Liver (tissue), 9 donors: Measurements from ENCODE around the gene PIAS4. TPM values are rescaled to one million over a fixed set of nuclear protein-coding genes. Genes with fewer than 3 reads are reported as not detected.

Source experiments
- DNase-seq: peaks from one replicate; pipeline ENCODE4 v3.0.0-alpha.2; 2017; ENCODE audit warnings: low spot score
- H3K27ac ChIP-seq, 2 donors: one replicate each; pipeline ENCODE4 v1.7.0; 2013; ENCODE audit warnings: inconsistent platforms in 2 of 2, low read length in 2 of 2, control low read depth in 1 of 2, low read depth in 1 of 2, mild to moderate bottlenecking in 1 of 2
- H3K27me3 ChIP-seq, 4 donors: one replicate each; pipeline versions ENCODE4 v1.6.1 to v1.7.0; 2013; ENCODE audit warnings: low read length in 3 of 4, inconsistent platforms in 1 of 4, mild to moderate bottlenecking in 1 of 4, moderate library complexity in 1 of 4; ENCODE audit not compliant: control insufficient read depth in 4 of 4, insufficient read depth in 4 of 4
- H3K36me3 ChIP-seq, 4 donors: one replicate each; pipeline versions ENCODE4 v1.6.1 to v1.7.0; 2013; ENCODE audit warnings: low read length in 3 of 4, mild to moderate bottlenecking in 3 of 4, low read depth in 1 of 4, moderate library complexity in 1 of 4; ENCODE audit not compliant: control insufficient read depth in 4 of 4, insufficient read depth in 3 of 4
- H3K4me1 ChIP-seq, 4 donors: one replicate each; pipeline versions ENCODE4 v1.6.1 to v1.7.0; 2013; ENCODE audit warnings: low read length in 3 of 4, mild to moderate bottlenecking in 3 of 4, moderate library complexity in 1 of 4; ENCODE audit not compliant: control insufficient read depth in 4 of 4, insufficient read depth in 4 of 4
- H3K4me3 ChIP-seq, 3 donors: one replicate each; pipeline versions ENCODE4 v1.6.1 to v1.7.0; 2013; ENCODE audit warnings: low read length in 3 of 3, control low read depth in 1 of 3, low read depth in 1 of 3, mild to moderate bottlenecking in 1 of 3
- H3K9ac ChIP-seq, 2 donors: one replicate each; pipeline ENCODE4 v1.7.0; 2013; ENCODE audit warnings: low read length in 2 of 2, mild to moderate bottlenecking in 2 of 2, moderate library complexity in 2 of 2, control low read depth in 1 of 2, low read depth in 1 of 2
- H3K9me3 ChIP-seq, 4 donors: one replicate each; pipeline versions ENCODE4 v1.6.1 to v1.7.0; 2013; ENCODE audit warnings: low read length in 3 of 4; ENCODE audit not compliant: control insufficient read depth in 4 of 4
- CTCF ChIP-seq: fragments of 150-350 bp; IDR thresholded peaks from 2 replicates; pipeline ENCODE4 v1.5.1; 2017; ENCODE audit warnings: improper control_type of control experiment, low read depth, low read length; ENCODE audit not compliant: missing input control
- EGR1 ChIP-seq, 2 donors: IDR thresholded peaks; 2 replicates each; pipeline ENCODE4 v1.6.1; 2016 to 2018; ENCODE audit warnings: antibody characterized with exemption in 2 of 2, low read depth in 2 of 2
- FOXA1 ChIP-seq: IDR thresholded peaks from 2 replicates; pipeline ENCODE4 v1.6.1; 2016; ENCODE audit warnings: antibody characterized with exemption
- FOXA2 ChIP-seq: IDR thresholded peaks from 2 replicates; pipeline ENCODE4 v1.6.1; 2016; ENCODE audit warnings: antibody characterized with exemption
- GABPA ChIP-seq, 2 donors: IDR thresholded peaks in 1 of 2; conservative IDR thresholded peaks in 1 of 2; 2 replicates each; pipeline ENCODE4 v1.6.1; 2016; ENCODE audit warnings: antibody characterized with exemption in 2 of 2, mild to moderate bottlenecking in 1 of 2, moderate library complexity in 1 of 2
- HNF4G ChIP-seq: IDR thresholded peaks from 2 replicates; pipeline ENCODE4 v1.6.1; 2016; ENCODE audit warnings: antibody characterized with exemption
- MAX ChIP-seq: IDR thresholded peaks from 2 replicates; pipeline ENCODE4 v1.6.1; 2016; ENCODE audit warnings: antibody characterized with exemption
- RAD21 ChIP-seq, 2 donors: IDR thresholded peaks; 2 replicates each; pipeline ENCODE4 v1.6.1; 2016; ENCODE audit warnings: antibody characterized with exemption in 2 of 2, mild to moderate bottlenecking in 2 of 2
- RXRA ChIP-seq, 2 donors: IDR thresholded peaks; 2 replicates each; pipeline ENCODE4 v1.6.1; 2017 to 2018; ENCODE audit warnings: antibody characterized with exemption in 2 of 2, mild to moderate bottlenecking in 1 of 2
- SP1 ChIP-seq: IDR thresholded peaks from 2 replicates; pipeline ENCODE4 v1.6.1; 2018; ENCODE audit warnings: antibody characterized with exemption, mild to moderate bottlenecking
- TAF1 ChIP-seq: conservative IDR thresholded peaks from 2 replicates; pipeline ENCODE4 v1.6.1; 2016; ENCODE audit warnings: antibody characterized with exemption, mild to moderate bottlenecking
- ZBTB33 ChIP-seq: IDR thresholded peaks from 2 replicates; pipeline ENCODE4 v1.6.1; 2016; ENCODE audit warnings: antibody characterized with exemption
- WGBS: extraction: QIAGEN DNeasy Blood & Tissue Kit; methylation state at CpG from one replicate; pipeline ENCODE4 v1.1.7; 2013; 5-methylcytosine and 5-hydroxymethylcytosine counted together
- polyA plus RNA-seq, 2 donors: library from polyadenylated mRNA; stranded (reverse) in 1 of 2; unstranded in 1 of 2; fragments of 200-250 nt in 1 of 2; fragments of >200 nt in 1 of 2; fragmentation: Nextera tagmentation in 1 of 2; extraction: Ambion mirVana in 1 of 2; gene quantifications; one replicate each; pipeline versions ENCODE4 v1.2.1 to v1.2.3, GENCODE V29; 2013 to 2015
- total RNA-seq, 2 donors: library from RNA; depleted of rRNA; stranded (reverse); fragments of >200 nt; gene quantifications; one replicate each; pipeline ENCODE4 v1.2.3, GENCODE V29; 2014
- donor health status: healthy.
- donor health status: healthy.
- donor health status: healthy.
- donor health status: healthy.
- donor health status: healthy.

The PIAS4 gene
- total and polyA plus RNA-seq, 4 donors, result 5.6 to 14.1 (median 10.6) TPM

GRCh38 chr19:4012975-4013634 is 5.6 kb downstream of the PIAS4 start:
- WGBS, result 97% methylated on average over 33 of the region's 33 CpGs
- Histone ChIP-seq H3K4me3 (no peak overlapping the region), H3K4me1 (peaks cover 26 to 78% (median 51%) of the 10 kb centered on the region in 4 donors), H3K27ac (peak overlapping the region; percentile 75 to 78), H3K36me3 (peaks cover 0 to 19% (median 9%) of the 10 kb centered on the region in 4 donors), H3K9ac (no peak overlapping the region), H3K9me3 (no peaks in the 10 kb centered on the region), H3K27me3 (no peaks in the 10 kb centered on the region)
- no peak for DNase-seq
- TF ChIP-seq FOXA1, result no peak
- no peak for TF ChIP-seq CTCF
- TF ChIP-seq SP1, result no peak
- no peak for TF ChIP-seq GABPA (IDR thresholded peaks at IDR 0.05 in 1 of 2, conservative IDR thresholded peaks at IDR 0.05 in 1 of 2)
- TF ChIP-seq HNF4G, result no peak
- no peak for TF ChIP-seq RAD21 (IDR thresholded peaks at IDR 0.05)
- TF ChIP-seq TAF1, result no peak
- TF ChIP-seq FOXA2, result no peak
- no peak for TF ChIP-seq RXRA (IDR thresholded peaks at IDR 0.05)
- TF ChIP-seq ZBTB33, result no peak
- no peak for TF ChIP-seq MAX

GRCh38 chr19:4013886-4014540 is 6.5 kb downstream of the PIAS4 start:
- peaks cover 0 to 20% (median 12%) of the 10 kb centered on the region in 4 donors for H3K36me3 ChIP-seq
- DNase-seq, result no peak
- 95% methylated on average over 20 of the region's 20 CpGs for WGBS
- H3K27me3 ChIP-seq, result no peaks in the 10 kb centered on the region
- TF ChIP-seq EGR1 (IDR thresholded peaks at IDR 0.05; ENCODE audit: low read depth in 2 of 2), result no peak
- no peak overlapping the region for H3K9ac ChIP-seq
- H3K27ac ChIP-seq, result no peak overlapping the region
- peaks cover 22 to 69% (median 42%) of the 10 kb centered on the region in 4 donors for H3K4me1 ChIP-seq
- H3K4me3 ChIP-seq, result no peak overlapping the region
- no peaks in the 10 kb centered on the region for H3K9me3 ChIP-seq
